Breast epithelium (tissue), 3 donors: ENCODE data around the gene DOCK10.

Experiments
- CTCF ChIP-seq, 3 donors: fragments of 450-650 bp; IDR thresholded peaks; one replicate each; pipeline ENCODE4 v1.5.1; 2016 to 2017; ENCODE audit warnings: antibody characterized with exemption in 3 of 3, mild to moderate bottlenecking in 3 of 3, moderate library complexity in 3 of 3
- POLR2A ChIP-seq: fragments of 450-650 bp; IDR thresholded peaks from one replicate; pipeline ENCODE4 v1.6.1; 2016; ENCODE audit warnings: antibody characterized with exemption, mild to moderate bottlenecking, moderate library complexity
- POLR2AphosphoS5 ChIP-seq, 3 donors: sonication (generic); formaldehyde crosslinking; IDR thresholded peaks; one replicate each; pipeline ENCODE4 v1.6.1; 2017; ENCODE audit warnings: antibody characterized with exemption in 3 of 3

- TF ChIP-seq CTCF (IDR thresholded peaks at IDR 0.05) (no peak), POLR2A (no peak), POLR2AphosphoS5 (IDR thresholded peaks at IDR 0.05) (no peak)
These were observed 83.8 kb downstream of the DOCK10 start for GRCh38 chr2:224958462-224958857.
